WTC11 (cell line): ENCODE measurements around the gene SLC25A27. TPM values are rescaled to one million over a fixed set of nuclear protein-coding genes. Genes with fewer than 3 reads are reported as not detected.

Source experiments
- ATAC-seq: fragments of 200-7000 bp; cut with Tn5 transposase; 2 replicates; pipeline ENCODE4 v1.10.0; 2021; ENCODE audit warnings: mild to moderate bottlenecking, moderate library complexity
- CTCF ChIA-PET: fragments of 300-600 bp; sonication (Branson Sonifier 250); formaldehyde crosslinking; loops from one replicate; lab custom pipeline; 2021; ENCODE audit warnings: antibody characterized with exemption; lab: Charles Lee
- POLR2A ChIA-PET: fragments of 350-600 bp; sonication (Branson Sonifier 250); formaldehyde crosslinking; loops from one replicate; lab custom pipeline; 2021; ENCODE audit warnings: antibody characterized with exemption; lab: Charles Lee
- DNase-seq: peaks from one replicate; pipeline ENCODE4 v3.0.0; 2021; ENCODE audit warnings: low spot score
- H3K27ac Mint-ChIP-seq: 2 replicates; pipeline ENCODE4 v1.8.0; 2021; ENCODE audit warnings: mixed read lengths
- H3K27me3 Mint-ChIP-seq: 2 replicates; pipeline ENCODE4 v1.8.0; 2021; ENCODE audit warnings: low read depth, mild to moderate bottlenecking, moderate library complexity, mixed read lengths
- H3K36me3 Mint-ChIP-seq: 2 replicates; pipeline ENCODE4 v1.8.0; 2021; ENCODE audit warnings: mixed read lengths
- H3K4me1 Mint-ChIP-seq: 2 replicates; pipeline ENCODE4 v1.8.0; 2022; ENCODE audit warnings: mixed read lengths
- H3K4me3 Mint-ChIP-seq: 2 replicates; pipeline ENCODE4 v1.8.0; 2021; ENCODE audit warnings: mild to moderate bottlenecking, moderate library complexity, mixed read lengths
- H3K9me3 Mint-ChIP-seq: 2 replicates; pipeline ENCODE4 v1.8.0; 2021; ENCODE audit warnings: mixed read lengths
- CDX4 ChIP-seq: fragments of 250-450 bp; sonication (Bioruptor Pico); IDR thresholded peaks from 2 replicates; pipeline ENCODE4 v1.9.0; 2021; ENCODE audit warnings: moderate library complexity, mild to moderate bottlenecking, inconsistent platforms, borderline replicate concordance
- ETV6 ChIP-seq: sonication (generic); formaldehyde crosslinking; IDR thresholded peaks from 2 replicates; pipeline ENCODE4 v1.8.1; 2022; ENCODE audit warnings: mild to moderate bottlenecking, missing genetic modification reagents
- GRHL2 ChIP-seq: fragments of 250-450 bp; sonication (Bioruptor Pico); IDR thresholded peaks from 2 replicates; pipeline ENCODE4 v1.8.0; 2022; ENCODE audit warnings: mild to moderate bottlenecking, moderate library complexity; ENCODE audit not compliant: insufficient replicate concordance, severe bottlenecking
- IRF1 ChIP-seq: sonication (generic); formaldehyde crosslinking; IDR thresholded peaks from 2 replicates; pipeline ENCODE4 v1.8.0; 2023; ENCODE audit warnings: missing genetic modification reagents
- JUN ChIP-seq: sonication (generic); formaldehyde crosslinking; IDR thresholded peaks from 2 replicates; pipeline ENCODE4 v1.8.0; 2023; ENCODE audit warnings: mild to moderate bottlenecking, missing genetic modification reagents
- NFATC4 ChIP-seq: fragments of 250-450 bp; sonication (Bioruptor Pico); IDR thresholded peaks from 2 replicates; pipeline ENCODE4 v1.9.0; 2021; ENCODE audit warnings: mild to moderate bottlenecking
- NFE2L1 ChIP-seq: sonication (generic); formaldehyde crosslinking; IDR thresholded peaks from 2 replicates; pipeline ENCODE4 v1.8.1; 2023; ENCODE audit warnings: missing genetic modification reagents
- SOX15 ChIP-seq: fragments of 250-450 bp; sonication (Bioruptor Pico); IDR thresholded peaks from 2 replicates; pipeline ENCODE4 v1.9.0; 2021; ENCODE audit warnings: mild to moderate bottlenecking
- TCF7 ChIP-seq: sonication (generic); formaldehyde crosslinking; IDR thresholded peaks from 2 replicates; pipeline ENCODE4 v1.8.0; 2022; ENCODE audit warnings: mild to moderate bottlenecking, low read depth, missing genetic modification reagents, moderate library complexity
- USF2 ChIP-seq: sonication (generic); formaldehyde crosslinking; IDR thresholded peaks from 2 replicates; pipeline ENCODE4 v1.8.1; 2023; ENCODE audit warnings: mild to moderate bottlenecking, missing genetic modification reagents, moderate library complexity
- ZBTB43 ChIP-seq: sonication (generic); formaldehyde crosslinking; IDR thresholded peaks from 2 replicates; pipeline ENCODE4 v1.8.1; 2023; ENCODE audit warnings: mild to moderate bottlenecking, missing genetic modification reagents
- ZMAT4 ChIP-seq: fragments of 250-450 bp; sonication (Bioruptor Pico); IDR thresholded peaks from 2 replicates; pipeline ENCODE4 v1.9.0; 2021; ENCODE audit warnings: mild to moderate bottlenecking
- ZNF512 ChIP-seq: sonication (generic); formaldehyde crosslinking; IDR thresholded peaks from 2 replicates; pipeline ENCODE4 v1.8.1; 2022; ENCODE audit warnings: missing genetic modification reagents, borderline replicate concordance
- total RNA-seq: library from RNA; stranded (reverse); gene quantifications from 3 replicates; pipeline ENCODE4 v1.2.3, GENCODE V29; 2021

Gene SLC25A27
- total RNA-seq, 1 experiment from 2014 or later, result 10.9 TPM

GRCh38 chr6:46610862-46611553 is 41.8 kb upstream of the SLC25A27 start (continued):
- TF ChIP-seq ZNF512 (CRISPR knock-in tag), result no peak
- no peak for TF ChIP-seq IRF1 (CRISPR knock-in tag)

GRCh38 chr6:46612645-46613044 is 40.1 kb upstream of the SLC25A27 start:
- CTCF ChIA-PET, result interaction anchor here (1.0 to 1.7 kb wide), 2 partner anchors 43 to 121 kb away, joined by 3 to 4 read pairs; partner anchors contain the start of gene RCAN2
- Mint-ChIP-seq H3K27ac (no peak overlapping the region), H3K4me1 (no peaks in the 10 kb centered on the region), H3K4me3 (no peak overlapping the region), H3K27me3 (no peaks in the 10 kb centered on the region), H3K36me3 (no peaks in the 10 kb centered on the region), H3K9me3 (no peaks in the 10 kb centered on the region)
- DNase-seq (no peak), ATAC-seq (no peak)
- POLR2A ChIA-PET, result no interaction called here
- no peak for TF ChIP-seq JUN (CRISPR knock-in tag)
- TF ChIP-seq SOX15 (CRISPR knock-in tag), result no peak
- no peak for TF ChIP-seq GRHL2
- TF ChIP-seq NFE2L1 (CRISPR knock-in tag), result no peak
- TF ChIP-seq CDX4, result no peak

GRCh38 chr6:46618726-46619125 is 34.0 kb upstream of the SLC25A27 start:
- no peaks in the 10 kb centered on the region for H3K27me3 Mint-ChIP-seq
- no peak for TF ChIP-seq TCF7
- no peak for TF ChIP-seq ETV6 (CRISPR knock-in tag)
- TF ChIP-seq NFATC4 (CRISPR knock-in tag), result no peak
- DNase-seq (no peak), ATAC-seq (no peak; the same call in 1 of the 2 replicates)
- H3K27ac Mint-ChIP-seq, result no peak overlapping the region
- no peak overlapping the region for H3K4me3 Mint-ChIP-seq
- no peaks in the 10 kb centered on the region for H3K36me3 Mint-ChIP-seq
- no peaks in the 10 kb centered on the region for H3K9me3 Mint-ChIP-seq
- no peaks in the 10 kb centered on the region for H3K4me1 Mint-ChIP-seq
- ChIA-PET POLR2A (no interaction called here), CTCF (interaction anchor here (0.6 kb wide), 1 partner anchor 454 kb away, joined by 3 read pairs; no protein-coding TSS in a partner anchor)

GRCh38 chr6:46626228-46626909 is 26.4 kb upstream of the SLC25A27 start:
- 0 out of 2 replicates have a peak, but pooled peaks cover 4% of the 10 kb centered on the region for H3K4me1 Mint-ChIP-seq
- POLR2A ChIA-PET, result no interaction called here
- TF ChIP-seq ZBTB43, result no peak
- TF ChIP-seq ZMAT4 (CRISPR knock-in tag), result no peak
- no peak for TF ChIP-seq USF2
- TF ChIP-seq, all 79 proteins: peak for 0
- CTCF ChIA-PET, result interaction anchor here (1.2 kb wide), 1 partner anchor 208 kb away, joined by 3 read pairs; no protein-coding TSS in a partner anchor
- H3K27ac Mint-ChIP-seq, result no peak overlapping the region
- H3K27me3 Mint-ChIP-seq, result no peaks in the 10 kb centered on the region
- no peaks in the 10 kb centered on the region for H3K9me3 Mint-ChIP-seq
- no peak overlapping the region for H3K4me3 Mint-ChIP-seq
- no peaks in the 10 kb centered on the region for H3K36me3 Mint-ChIP-seq
- ATAC-seq (no peak; the same call in 1 of the 2 replicates), DNase-seq (no peak)
